Mesenchymal stem cell (in vitro differentiated cells and primary cell): ENCODE results near the gene GNB4.
A peak's percentile ranks its signal among the peaks of the same experiment; 100 is the strongest.

Experiments
- DNase-seq: peaks from one replicate; pipeline ENCODE4 v3.0.0-alpha.2; 2013
- H2AFZ ChIP-seq: one replicate; pipeline ENCODE4 v1.6.1; 2013; ENCODE audit warnings: low read depth, mild to moderate bottlenecking, control low read depth, inconsistent platforms, low read length, moderate library complexity
- H2AK5ac ChIP-seq: 2 replicates; pipeline ENCODE4 v1.6.1; 2013; ENCODE audit warnings: low read length, moderate library complexity, mild to moderate bottlenecking, inconsistent platforms; ENCODE audit not compliant: severe bottlenecking
- H2BK120ac ChIP-seq: one replicate; pipeline ENCODE4 v1.6.1; 2013; ENCODE audit warnings: low read depth, mild to moderate bottlenecking, inconsistent platforms, low read length, moderate library complexity
- H2BK12ac ChIP-seq, 2 experiments: one replicate each; pipeline ENCODE4 v1.6.1; 2013; ENCODE audit warnings: inconsistent platforms in 2 of 2, low read length in 2 of 2, mild to moderate bottlenecking in 2 of 2, moderate library complexity in 2 of 2, control low read depth in 1 of 2
- H2BK15ac ChIP-seq: one replicate; pipeline ENCODE4 v1.6.1; 2013; ENCODE audit warnings: mild to moderate bottlenecking, low read depth, inconsistent platforms; ENCODE audit not compliant: poor library complexity, severe bottlenecking
- H2BK5ac ChIP-seq: 2 replicates; pipeline ENCODE4 v1.6.1; 2013; ENCODE audit warnings: low read depth, mild to moderate bottlenecking, low read length, control low read depth, inconsistent platforms; ENCODE audit not compliant: poor library complexity, severe bottlenecking
- H3K14ac ChIP-seq, 2 experiments: one replicate each; pipeline ENCODE4 v1.6.1; 2013; ENCODE audit warnings: inconsistent platforms in 2 of 2, low read length in 2 of 2, control low read depth in 1 of 2, mild to moderate bottlenecking in 1 of 2, moderate library complexity in 1 of 2
- H3K18ac ChIP-seq, 2 experiments: one replicate each; pipeline ENCODE4 v1.6.1; 2013; ENCODE audit warnings: inconsistent platforms in 2 of 2, low read length in 2 of 2, control low read depth in 1 of 2, low read depth in 1 of 2, mild to moderate bottlenecking in 1 of 2
- H3K23ac ChIP-seq, 2 experiments: one replicate each; pipeline ENCODE4 v1.6.1; 2013; ENCODE audit warnings: inconsistent platforms in 2 of 2, low read length in 2 of 2, mild to moderate bottlenecking in 2 of 2, moderate library complexity in 2 of 2, control low read depth in 1 of 2
- H3K27ac ChIP-seq: 2 replicates; pipeline ENCODE4 v1.5.1; 2013; ENCODE audit warnings: mild to moderate bottlenecking, moderate library complexity, low read length, control low read depth, inconsistent platforms; ENCODE audit not compliant: poor library complexity, severe bottlenecking
- H3K27me3 ChIP-seq, 2 experiments: 2 replicates each; pipeline versions ENCODE4 v1.6.1 to v1.7.0; 2013; ENCODE audit warnings: low read length in 2 of 2, mild to moderate bottlenecking in 2 of 2, moderate library complexity in 2 of 2, control low read depth in 1 of 2, inconsistent platforms in 1 of 2; ENCODE audit not compliant: control insufficient read depth in 1 of 2, insufficient read depth in 1 of 2
- H3K36me3 ChIP-seq, 2 experiments: 2 replicates each; pipeline versions ENCODE4 v1.6.1 to v1.7.0; 2013; ENCODE audit warnings: low read length in 2 of 2, control low read depth in 1 of 2, inconsistent platforms in 1 of 2, low read depth in 1 of 2, mild to moderate bottlenecking in 1 of 2; ENCODE audit not compliant: insufficient read depth in 2 of 2, control insufficient read depth in 1 of 2
- H3K4ac ChIP-seq, 2 experiments: one replicate each; pipeline ENCODE4 v1.6.1; 2013; ENCODE audit warnings: inconsistent platforms in 2 of 2, low read length in 2 of 2, mild to moderate bottlenecking in 2 of 2, moderate library complexity in 2 of 2, control low read depth in 1 of 2, low read depth in 1 of 2
- H3K4me1 ChIP-seq: 2 replicates; pipeline ENCODE4 v1.6.1; 2013; ENCODE audit warnings: low read depth, low read length, control low read depth; ENCODE audit not compliant: control insufficient read depth, insufficient read depth
- H3K4me2 ChIP-seq: 2 replicates; pipeline ENCODE4 v1.6.1; 2013; ENCODE audit warnings: low read length, mild to moderate bottlenecking, inconsistent platforms; ENCODE audit not compliant: poor library complexity, severe bottlenecking
- H3K4me3 ChIP-seq, 2 experiments: 2 replicates each; pipeline versions ENCODE4 v1.5.1 to v1.7.0; 2013; ENCODE audit warnings: low read length in 2 of 2, mild to moderate bottlenecking in 2 of 2, control low read depth in 1 of 2, low read depth in 1 of 2; ENCODE audit not compliant: insufficient read depth in 1 of 2
- H3K79me1 ChIP-seq: replicated peaks from 2 replicates; pipeline ENCODE4 v1.6.1; 2013; ENCODE audit warnings: mild to moderate bottlenecking, control low read depth, low read length, inconsistent platforms; ENCODE audit not compliant: poor library complexity, severe bottlenecking
- H3K9ac ChIP-seq: 2 replicates; pipeline ENCODE4 v1.7.0; 2013; ENCODE audit warnings: mild to moderate bottlenecking, low read length, moderate library complexity
- H3K9me3 ChIP-seq: 2 replicates; pipeline ENCODE4 v1.7.0; 2013; ENCODE audit warnings: mild to moderate bottlenecking, low read length; ENCODE audit not compliant: control insufficient read depth
- H4K8ac ChIP-seq: one replicate; pipeline ENCODE4 v1.6.1; 2013; ENCODE audit warnings: inconsistent platforms, mild to moderate bottlenecking, low read length, moderate library complexity
- H4K91ac ChIP-seq: one replicate; pipeline ENCODE4 v1.6.1; 2013; ENCODE audit warnings: mild to moderate bottlenecking, low read length, inconsistent platforms
- WGBS: methylation state at CpG from one replicate; pipeline ENCODE4 v1.1.7; 2013; ENCODE audit warnings: mixed read lengths; 5-methylcytosine and 5-hydroxymethylcytosine counted together

The GNB4 gene

GRCh38 chr3:179486806-179487205 is 35.5 kb upstream of the GNB4 start:
- Histone ChIP-seq H3K4me1 (no peaks in the 10 kb centered on the region), H3K9ac (no peak overlapping the region), H2BK15ac (no peak overlapping the region), H3K27ac (no peak overlapping the region), H3K4me2 (no peak overlapping the region), H3K79me1 (no peaks in the 10 kb centered on the region), H2BK120ac (no peak overlapping the region), H2AFZ (no peak overlapping the region), H3K9me3 (peaks cover 19% of the 10 kb centered on the region), H3K14ac (no peak overlapping the region), H3K4ac (no peak overlapping the region), H2BK12ac (no peak overlapping the region), H4K91ac (no peak overlapping the region), H3K27me3 (no peaks in the 10 kb centered on the region), H2AK5ac (no peak overlapping the region), H3K18ac (no peak overlapping the region), H3K4me3 (no peak overlapping the region), H3K36me3 (no peaks in the 10 kb centered on the region), H2BK5ac (no peak overlapping the region), H3K23ac (no peak overlapping the region), H4K8ac (no peak overlapping the region)
- WGBS: over 99% methylated on average over 3 of the region's 3 CpGs
- DNase-seq: no peak

GRCh38 chr3:179482857-179483256 is 31.6 kb upstream of the GNB4 start:
- no peaks in the 10 kb centered on the region for H3K79me1 ChIP-seq
- H3K27ac ChIP-seq: no peak overlapping the region
- H2BK120ac ChIP-seq: no peak overlapping the region
- H3K14ac ChIP-seq: no peak overlapping the region
- no peak for DNase-seq
- no peak overlapping the region for H2AFZ ChIP-seq
- H3K9me3 ChIP-seq: no peaks in the 10 kb centered on the region
- WGBS: 88% methylated on average over 1 of the region's 3 CpGs
- H4K8ac ChIP-seq: no peak overlapping the region
- no peak overlapping the region for H4K91ac ChIP-seq
- no peak overlapping the region for H3K4me2 ChIP-seq
- no peak overlapping the region for H2AK5ac ChIP-seq
- no peak overlapping the region for H3K18ac ChIP-seq
- no peaks in the 10 kb centered on the region for H3K36me3 ChIP-seq
- no peak overlapping the region for H3K4ac ChIP-seq
- H3K27me3 ChIP-seq: no peaks in the 10 kb centered on the region
- H2BK12ac ChIP-seq: no peak overlapping the region
- no peak overlapping the region for H2BK5ac ChIP-seq
- no peak overlapping the region for H3K9ac ChIP-seq
- no peaks in the 10 kb centered on the region for H3K4me1 ChIP-seq
- H2BK15ac ChIP-seq: no peak overlapping the region
- no peak overlapping the region for H3K23ac ChIP-seq
- H3K4me3 ChIP-seq: no peak overlapping the region

GRCh38 chr3:179476215-179476614 is 24.9 kb upstream of the GNB4 start:
- no peak for DNase-seq
- no peak overlapping the region for H2BK12ac ChIP-seq
- H3K36me3 ChIP-seq: no peaks in the 10 kb centered on the region
- no peak overlapping the region for H2BK5ac ChIP-seq
- H3K23ac ChIP-seq: no peak overlapping the region
- H2BK120ac ChIP-seq: no peak overlapping the region
- H3K4me2 ChIP-seq: no peak overlapping the region
- H4K91ac ChIP-seq: no peak overlapping the region
- H3K4me1 ChIP-seq: no peaks in the 10 kb centered on the region
- H3K9me3 ChIP-seq: no peaks in the 10 kb centered on the region
- no peak overlapping the region for H3K14ac ChIP-seq
- no peak overlapping the region for H3K4me3 ChIP-seq
- H3K79me1 ChIP-seq: no peaks in the 10 kb centered on the region
- H3K27ac ChIP-seq: no peak overlapping the region
- no peak overlapping the region for H4K8ac ChIP-seq
- H3K18ac ChIP-seq: no peak overlapping the region
- H3K27me3 ChIP-seq: no peaks in the 10 kb centered on the region
- H2BK15ac ChIP-seq: no peak overlapping the region
- H2AFZ ChIP-seq: no peak overlapping the region
- no peak overlapping the region for H3K9ac ChIP-seq
- no peak overlapping the region for H3K4ac ChIP-seq
- no peak overlapping the region for H2AK5ac ChIP-seq
- WGBS: 76% methylated on average over 2 of the region's 2 CpGs

DNA sequence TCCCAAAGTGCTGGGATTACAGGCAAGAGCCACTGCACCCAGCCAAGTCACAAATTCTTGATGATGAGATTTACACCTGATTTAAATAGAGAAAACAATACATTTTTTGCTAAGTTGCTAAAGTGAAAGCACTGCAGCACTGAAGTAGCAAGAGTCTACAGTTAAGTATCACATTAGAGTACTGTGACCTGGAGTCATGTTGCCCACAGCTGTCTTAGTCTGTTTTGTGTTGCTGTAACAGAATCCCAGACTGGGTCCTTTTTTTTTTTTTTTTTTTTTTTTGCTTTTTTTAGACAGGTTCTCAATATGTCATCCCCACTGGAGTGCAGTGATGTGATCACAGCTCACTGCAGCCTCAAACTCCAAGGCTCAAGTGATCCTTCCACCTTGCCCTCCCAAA is 23.2 kb upstream of the GNB4 start:
- Histone ChIP-seq H3K36me3 (no peaks in the 10 kb centered on the region), H2AK5ac (no peak overlapping the region), H3K4me2 (no peak overlapping the region), H3K9me3 (no peaks in the 10 kb centered on the region), H3K27ac (no peak overlapping the region), H2BK15ac (no peak overlapping the region), H2BK120ac (no peak overlapping the region), H2BK5ac (no peak overlapping the region), H4K8ac (no peak overlapping the region), H4K91ac (no peak overlapping the region), H3K23ac (no peak overlapping the region), H3K4me1 (no peaks in the 10 kb centered on the region), H3K79me1 (no peaks in the 10 kb centered on the region), H2BK12ac (no peak overlapping the region), H2AFZ (no peak overlapping the region), H3K9ac (no peak overlapping the region), H3K18ac (no peak overlapping the region), H3K14ac (no peak overlapping the region), H3K4ac (no peak overlapping the region), H3K27me3 (no peaks in the 10 kb centered on the region), H3K4me3 (no peak overlapping the region)
- DNase-seq: peak; percentile 18
